WTC11 (cell line): ENCODE results near the gene LIN9. TPM values are rescaled to one million over a fixed set of nuclear protein-coding genes. Genes with fewer than 3 reads are reported as not detected.

Experiments used
- ATAC-seq: fragments of 200-7000 bp; cut with Tn5 transposase; 2 replicates; pipeline ENCODE4 v1.10.0; 2021; ENCODE audit warnings: mild to moderate bottlenecking, moderate library complexity
- CTCF ChIA-PET: fragments of 300-600 bp; sonication (Branson Sonifier 250); formaldehyde crosslinking; loops from one replicate; lab custom pipeline; 2021; ENCODE audit warnings: antibody characterized with exemption; lab: Charles Lee
- POLR2A ChIA-PET: fragments of 350-600 bp; sonication (Branson Sonifier 250); formaldehyde crosslinking; loops from one replicate; lab custom pipeline; 2021; ENCODE audit warnings: antibody characterized with exemption; lab: Charles Lee
- DNase-seq: peaks from one replicate; pipeline ENCODE4 v3.0.0; 2021; ENCODE audit warnings: low spot score
- H3K27ac Mint-ChIP-seq: 2 replicates; pipeline ENCODE4 v1.8.0; 2021; ENCODE audit warnings: mixed read lengths
- H3K27me3 Mint-ChIP-seq: 2 replicates; pipeline ENCODE4 v1.8.0; 2021; ENCODE audit warnings: low read depth, mild to moderate bottlenecking, moderate library complexity, mixed read lengths
- H3K36me3 Mint-ChIP-seq: 2 replicates; pipeline ENCODE4 v1.8.0; 2021; ENCODE audit warnings: mixed read lengths
- H3K4me1 Mint-ChIP-seq: 2 replicates; pipeline ENCODE4 v1.8.0; 2022; ENCODE audit warnings: mixed read lengths
- H3K4me3 Mint-ChIP-seq: 2 replicates; pipeline ENCODE4 v1.8.0; 2021; ENCODE audit warnings: mild to moderate bottlenecking, moderate library complexity, mixed read lengths
- H3K9me3 Mint-ChIP-seq: 2 replicates; pipeline ENCODE4 v1.8.0; 2021; ENCODE audit warnings: mixed read lengths
- AR ChIP-seq: fragments of 250-450 bp; sonication (Bioruptor Pico); IDR thresholded peaks from 2 replicates; pipeline ENCODE4 v1.9.0; 2021; ENCODE audit warnings: mild to moderate bottlenecking
- CREB1 ChIP-seq: sonication (generic); formaldehyde crosslinking; IDR thresholded peaks from 2 replicates; pipeline ENCODE4 v1.8.0; 2023; ENCODE audit warnings: mild to moderate bottlenecking, missing genetic modification reagents
- CREM ChIP-seq: sonication (generic); formaldehyde crosslinking; IDR thresholded peaks from 2 replicates; pipeline ENCODE4 v1.8.1; 2022; ENCODE audit warnings: mild to moderate bottlenecking, missing genetic modification reagents, moderate library complexity
- E2F5 ChIP-seq: sonication (generic); formaldehyde crosslinking; IDR thresholded peaks from 2 replicates; pipeline ENCODE4 v1.8.1; 2022; ENCODE audit warnings: mild to moderate bottlenecking, moderate library complexity, missing genetic modification reagents
- ESRRA ChIP-seq: sonication (generic); formaldehyde crosslinking; IDR thresholded peaks from 2 replicates; pipeline ENCODE4 v1.8.1; 2022; ENCODE audit warnings: mild to moderate bottlenecking, missing genetic modification reagents, borderline replicate concordance
- ETV6 ChIP-seq: sonication (generic); formaldehyde crosslinking; IDR thresholded peaks from 2 replicates; pipeline ENCODE4 v1.8.1; 2022; ENCODE audit warnings: mild to moderate bottlenecking, missing genetic modification reagents
- FOXP4 ChIP-seq: sonication (generic); formaldehyde crosslinking; IDR thresholded peaks from 2 replicates; pipeline ENCODE4 v1.8.0; 2022; ENCODE audit warnings: mild to moderate bottlenecking, missing genetic modification reagents
- GRHL2 ChIP-seq: fragments of 250-450 bp; sonication (Bioruptor Pico); IDR thresholded peaks from 2 replicates; pipeline ENCODE4 v1.8.0; 2022; ENCODE audit warnings: mild to moderate bottlenecking, moderate library complexity; ENCODE audit not compliant: insufficient replicate concordance, severe bottlenecking
- JUN ChIP-seq: sonication (generic); formaldehyde crosslinking; IDR thresholded peaks from 2 replicates; pipeline ENCODE4 v1.8.0; 2023; ENCODE audit warnings: mild to moderate bottlenecking, missing genetic modification reagents
- KAT7 ChIP-seq: sonication (generic); formaldehyde crosslinking; IDR thresholded peaks from 2 replicates; pipeline ENCODE4 v1.8.1; 2023; ENCODE audit warnings: missing genetic modification reagents, mild to moderate bottlenecking, borderline replicate concordance
- MLX ChIP-seq: sonication (generic); formaldehyde crosslinking; IDR thresholded peaks from 2 replicates; pipeline ENCODE4 v1.8.1; 2023; ENCODE audit warnings: mild to moderate bottlenecking, missing genetic modification reagents, moderate library complexity
- NR3C1 ChIP-seq: sonication (generic); formaldehyde crosslinking; conservative IDR thresholded peaks from 2 replicates; pipeline ENCODE4 v1.8.1; 2023; ENCODE audit warnings: low read depth, mild to moderate bottlenecking, missing genetic modification reagents
- OVOL2 ChIP-seq: fragments of 250-450 bp; sonication (Bioruptor Pico); IDR thresholded peaks from 2 replicates; pipeline ENCODE4 v1.9.0; 2021; ENCODE audit warnings: mild to moderate bottlenecking, borderline replicate concordance
- PRDM15 ChIP-seq: sonication (generic); formaldehyde crosslinking; IDR thresholded peaks from 2 replicates; pipeline ENCODE4 v1.8.0; 2022; ENCODE audit warnings: missing genetic modification reagents
- SMAD4 ChIP-seq: sonication (generic); formaldehyde crosslinking; IDR thresholded peaks from 2 replicates; pipeline ENCODE4 v1.8.0; 2022; ENCODE audit warnings: mild to moderate bottlenecking, missing genetic modification reagents
- USF1 ChIP-seq: sonication (generic); formaldehyde crosslinking; IDR thresholded peaks from 2 replicates; pipeline ENCODE4 v1.8.0; 2022; ENCODE audit warnings: mild to moderate bottlenecking, missing genetic modification reagents
- ZBTB43 ChIP-seq: sonication (generic); formaldehyde crosslinking; IDR thresholded peaks from 2 replicates; pipeline ENCODE4 v1.8.1; 2023; ENCODE audit warnings: mild to moderate bottlenecking, missing genetic modification reagents
- ZNF532 ChIP-seq: fragments of 250-450 bp; sonication (Bioruptor Pico); IDR thresholded peaks from 2 replicates; pipeline ENCODE4 v1.9.0; 2021; ENCODE audit warnings: mild to moderate bottlenecking, borderline replicate concordance
- total RNA-seq: library from RNA; stranded (reverse); gene quantifications from 3 replicates; pipeline ENCODE4 v1.2.3, GENCODE V29; 2021

The LIN9 gene
- total RNA-seq, 1 experiment from 2014 or later, result 15.7 TPM

GRCh38 chr1:226216056-226216455, 92.9 kb downstream of the LIN9 start:
- H3K27me3 Mint-ChIP-seq, result peaks cover 3% of the 10 kb centered on the region
- H3K4me3 Mint-ChIP-seq, result no peak overlapping the region
- POLR2A ChIA-PET, result no interaction called here
- no peaks in the 10 kb centered on the region for H3K9me3 Mint-ChIP-seq
- no peak for ATAC-seq
- TF ChIP-seq ZBTB43 (CRISPR knock-in tag) (no peak), ZNF532 (CRISPR knock-in tag) (no peak), NR3C1 (CRISPR knock-in tag) (no peak), OVOL2 (CRISPR knock-in tag) (no peak)
- H3K27ac Mint-ChIP-seq, result no peak overlapping the region; the same call in 1 of the 2 replicates
- no peak for DNase-seq
- CTCF ChIA-PET, result interaction anchor here (0.6 to 1.5 kb wide), 4 partner anchors 13 to 91 kb away, joined by 3 to 4 read pairs (median 4); no protein-coding TSS in a partner anchor
- peaks cover 60% of the 10 kb centered on the region for H3K4me1 Mint-ChIP-seq
- H3K36me3 Mint-ChIP-seq, result no peaks in the 10 kb centered on the region

- peak overlapping the region; percentile 40 for H3K27ac Mint-ChIP-seq
- POLR2A ChIA-PET, result no interaction called here
- H3K4me1 Mint-ChIP-seq, result peaks cover 60% of the 10 kb centered on the region
- no peak overlapping the region for H3K4me3 Mint-ChIP-seq
- ATAC-seq (peak; percentile 59), DNase-seq (no peak)
- no peaks in the 10 kb centered on the region for H3K9me3 Mint-ChIP-seq
- peaks cover 4% of the 10 kb centered on the region for H3K27me3 Mint-ChIP-seq
- CTCF ChIA-PET, result interaction anchor here (1.0 to 2.1 kb wide), 4 partner anchors 9 to 90 kb away, joined by 3 to 11 read pairs (median 4); partner anchors contain the start of gene MIXL1
- H3K36me3 Mint-ChIP-seq, result no peaks in the 10 kb centered on the region
- TF ChIP-seq CREB1 (CRISPR knock-in tag) (no peak), FOXP4 (no peak), E2F5 (CRISPR knock-in tag) (no peak), ETV6 (no peak), JUN (CRISPR knock-in tag) (no peak), USF1 (CRISPR knock-in tag) (no peak), SMAD4 (CRISPR knock-in tag) (no peak), MLX (no peak), CREM (CRISPR knock-in tag) (no peak), AR (CRISPR knock-in tag) (no peak), ESRRA (CRISPR knock-in tag) (no peak), PRDM15 (CRISPR knock-in tag) (no peak), GRHL2 (no peak), KAT7 (no peak)
Observed at GRCh38 chr1:226215239-226215638, 93.7 kb downstream of the LIN9 start.
